OCI-LY7 (cell line): ENCODE measurements around the gene PDE6H.

Experiments used
- CTCF ChIP-seq: fragments of 200-600 bp; sonication (generic); conservative IDR thresholded peaks from 2 replicates; pipeline ENCODE4 v1.5.1; 2014; ENCODE audit warnings: mild to moderate bottlenecking, antibody characterized with exemption, low read length, moderate library complexity, mixed read lengths
- EZH2phosphoT487 ChIP-seq: fragments of 200-600 bp; sonication (generic); IDR thresholded peaks from 2 replicates; pipeline ENCODE4 v1.6.1; 2018; ENCODE audit warnings: low read depth, borderline replicate concordance, mild to moderate bottlenecking, mixed run types, antibody characterized with exemption, low read length, moderate library complexity, mixed read lengths

GRCh38 chr12:14949631-14950030, 23.2 kb upstream of the PDE6H start:
- TF ChIP-seq CTCF (no peak), EZH2phosphoT487 (no peak)
